ENCODE measurements around the gene MEN1.

DNA sequence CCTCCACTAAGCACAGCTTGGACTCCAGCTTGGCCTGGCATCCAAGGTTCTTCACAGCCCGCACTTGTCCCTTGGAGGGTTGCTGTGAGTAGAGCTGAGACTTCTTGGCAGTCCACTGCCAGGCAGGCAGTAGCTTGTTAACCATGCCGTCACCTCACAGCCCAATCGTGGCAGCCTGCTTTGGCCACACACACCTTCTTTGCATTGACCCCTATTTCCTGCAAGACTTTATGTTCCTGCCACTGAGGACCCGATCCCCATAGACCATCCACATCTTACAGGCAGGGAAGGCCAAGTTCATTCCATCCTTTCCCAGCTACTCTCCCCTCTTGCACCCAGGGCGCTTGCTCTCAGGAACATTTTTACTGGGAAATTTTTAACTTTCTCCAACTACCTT is 48.1 kb downstream of the MEN1 start:
- TF ChIP-seq TAF1 (IDR thresholded peaks at IDR 0.05; ENCODE audit: low read depth, low read length) (no peak), POLR2A (IDR thresholded peaks at IDR 0.05; ENCODE audit: low read depth, low read length) (peak; percentile 83; the same call in 1 of the 2 replicates), POLR2AphosphoS5 (IDR thresholded peaks at IDR 0.05; ENCODE audit: low read depth, low read length) (peak; percentile 86), SPI1 (IDR thresholded peaks at IDR 0.05; ENCODE audit: low read depth, low read length) (no peak)
